Transverse colon (tissue), 4 donors: ENCODE results near the gene SNX13. TPM values are rescaled to one million over a fixed set of nuclear protein-coding genes. Genes with fewer than 3 reads are reported as not detected.

Experiments
- DNase-seq: peaks from one replicate; pipeline ENCODE4 v3.0.0-alpha.2; 2019
- H3K27ac ChIP-seq, 4 donors: fragments of 200-600 bp; sonication (generic); 2 replicates each; pipeline ENCODE4 v1.5.1; 2016 to 2018; ENCODE audit warnings: inconsistent platforms in 4 of 4
- H3K27me3 ChIP-seq: fragments of 200-600 bp; sonication (generic); 2 replicates; pipeline ENCODE4 v1.5.1; 2017; ENCODE audit warnings: inconsistent platforms
- H3K36me3 ChIP-seq, 4 donors: fragments of 200-600 bp; sonication (generic); 2 replicates each; pipeline ENCODE4 v1.5.1; 2017 to 2019; ENCODE audit warnings: inconsistent platforms in 4 of 4
- H3K4me1 ChIP-seq, 4 donors: fragments of 200-600 bp; sonication (generic); 2 replicates each; pipeline ENCODE4 v1.5.1; 2017 to 2020; ENCODE audit warnings: inconsistent platforms in 4 of 4
- H3K4me3 ChIP-seq, 4 donors: fragments of 200-600 bp; sonication (generic); 1 replicate in 1 of 4; 2 replicates in 3 of 4; pipeline versions ENCODE4 v1.5.1 to v1.6.1; 2017 to 2019; ENCODE audit warnings: inconsistent platforms in 4 of 4
- H3K9me3 ChIP-seq, 2 donors: fragments of 200-600 bp; sonication (generic); 2 replicates each; pipeline ENCODE4 v1.5.1; 2017 to 2019; ENCODE audit warnings: inconsistent platforms in 2 of 2
- CTCF ChIP-seq, 5 experiments: fragments of 200-600 bp in 3 of 5; fragments of 450-650 bp in 2 of 5; sonication (generic) in 3 of 5; IDR thresholded peaks; 1 replicate in 2 of 5; 2 replicates in 3 of 5; pipeline ENCODE4 v1.5.1; 2016 to 2017; ENCODE audit warnings: antibody characterized with exemption in 5 of 5, inconsistent platforms in 3 of 5, mild to moderate bottlenecking in 2 of 5, moderate library complexity in 1 of 5
- EP300 ChIP-seq: sonication (generic); formaldehyde crosslinking; IDR thresholded peaks from one replicate; pipeline ENCODE4 v1.6.1; 2017; ENCODE audit warnings: antibody characterized with exemption, low read depth
- POLR2A ChIP-seq: fragments of 450-650 bp; IDR thresholded peaks from one replicate; pipeline ENCODE4 v1.6.1; 2016; ENCODE audit warnings: antibody characterized with exemption, mild to moderate bottlenecking, moderate library complexity
- POLR2AphosphoS5 ChIP-seq, 3 donors: sonication (generic); formaldehyde crosslinking; IDR thresholded peaks; one replicate each; pipeline ENCODE4 v1.6.1; 2016; ENCODE audit warnings: antibody characterized with exemption in 3 of 3
- WGBS, 2 donors: methylation state at CpG; one replicate each; pipeline ENCODE4 v1.1.5; 2018; ENCODE audit warnings: low coverage in 1 of 2; 5-methylcytosine and 5-hydroxymethylcytosine counted together
- in situ Hi-C, 4 donors: fragments of 200-750 bp; cut with MboI; loops; one replicate each; pipeline versions ENCODE4 v1.15.0 to v1.15.1; 2017; ENCODE audit warnings: low sequenced_read_pairs in 3 of 4, low pct_ligation_motif_present in 1 of 4, low pct_unique_long_range_greater_than_20kb in 1 of 4
- intact Hi-C: fragments of 100-400 bp; cut with DNase I; formaldehyde crosslinking; loops from one replicate; pipeline ENCODE4 v1.15.1; 2023; ENCODE audit warnings: low total_unique reads
- total RNA-seq, 4 donors: library from RNA; depleted of rRNA; stranded (reverse); fragments of >200 nt; gene quantifications; one replicate each; pipeline ENCODE4 v1.1.0, GENCODE V29; 2016

The SNX13 gene
- total RNA-seq, 4 donors from 2014 or later: 11.3 to 83.8 (median 69.0) TPM

GRCh38 chr7:17745610-17746009, 194.7 kb downstream of the SNX13 start:
- Histone ChIP-seq H3K27me3 (no peaks in the 10 kb centered on the region), H3K4me1 (no peaks in the 10 kb centered on the region), H3K27ac (no peak overlapping the region), H3K4me3 (no peak overlapping the region), H3K36me3 (no peaks in the 10 kb centered on the region), H3K9me3 (no peaks in the 10 kb centered on the region)
- no peak for DNase-seq
- in situ Hi-C loops (no loop called here), intact Hi-C loops (no loop called here)
- no peak for TF ChIP-seq POLR2A
- no peak for TF ChIP-seq CTCF (IDR thresholded peaks at IDR 0.05)
- TF ChIP-seq POLR2AphosphoS5 (IDR thresholded peaks at IDR 0.05): no peak
- no peak for TF ChIP-seq EP300

- WGBS, 2 donors: 57 to 70% methylated on average over 3 of the region's 3 CpGs
- in situ Hi-C loops: no loop called here
- TF ChIP-seq EP300: no peak
- no peak for TF ChIP-seq POLR2A
- TF ChIP-seq CTCF (IDR thresholded peaks at IDR 0.05): no peak
- TF ChIP-seq POLR2AphosphoS5 (IDR thresholded peaks at IDR 0.05): no peak
Observed at GRCh38 chr7:17743316-17743715, 197.0 kb downstream of the SNX13 start.

GRCh38 chr7:17741426-17741825, 198.9 kb downstream of the SNX13 start:
- Histone ChIP-seq H3K27ac (no peak overlapping the region), H3K4me3 (no peak overlapping the region), H3K27me3 (no peaks in the 10 kb centered on the region), H3K4me1 (no peaks in the 10 kb centered on the region), H3K36me3 (no peaks in the 10 kb centered on the region), H3K9me3 (no peaks in the 10 kb centered on the region)
- DNase-seq: no peak
- in situ Hi-C loops (no loop called here), intact Hi-C loops (no loop called here)
- WGBS, 2 donors: 55% methylated on average over 2 of the region's 2 CpGs; no CpG with 5 or more reads in 1 of the 2 donors
- TF ChIP-seq POLR2A: no peak
- TF ChIP-seq POLR2AphosphoS5 (IDR thresholded peaks at IDR 0.05): no peak
- TF ChIP-seq CTCF (IDR thresholded peaks at IDR 0.05): no peak
- TF ChIP-seq EP300: no peak

More at GRCh38 chr7:17743316-17743715, 197.0 kb downstream of the SNX13 start:
- intact Hi-C loops: no loop called here
- no peaks in the 10 kb centered on the region for H3K4me1 ChIP-seq
- no peaks in the 10 kb centered on the region for H3K27me3 ChIP-seq
- H3K27ac ChIP-seq: no peak overlapping the region
- H3K36me3 ChIP-seq: no peaks in the 10 kb centered on the region
- H3K4me3 ChIP-seq: no peak overlapping the region
- no peaks in the 10 kb centered on the region for H3K9me3 ChIP-seq
- DNase-seq: no peak

Other genes starting within 250 kb of the SNX13 start
- not detected for gene PRPS1L1, start 87.4 kb upstream of the SNX13 start, total RNA-seq